SK-N-SH (cell line): ENCODE measurements around the gene ZEB2.

Source experiments
- CTCF ChIP-seq: fragments of 200-600 bp; sonication (generic); IDR thresholded peaks from 2 replicates; pipeline ENCODE4 v1.6.1; 2017; ENCODE audit warnings: antibody characterized with exemption, mild to moderate bottlenecking, moderate library complexity
- FOSL2 ChIP-seq: IDR thresholded peaks from 2 replicates; pipeline ENCODE4 v1.4.0; 2012; ENCODE audit warnings: low read depth, mild to moderate bottlenecking, moderate library complexity, borderline replicate concordance
- FOXM1 ChIP-seq: IDR thresholded peaks from 2 replicates; pipeline ENCODE4 v1.4.0; 2012; ENCODE audit warnings: low read depth, mild to moderate bottlenecking
- IRF3 ChIP-seq: fragments of 150-350 bp; IDR thresholded peaks from 2 replicates; pipeline ENCODE4 v1.6.1; 2016; ENCODE audit warnings: mild to moderate bottlenecking, low read depth, low read length
- JUND ChIP-seq: IDR thresholded peaks from 2 replicates; pipeline ENCODE4 v1.4.0; 2012
- MAX ChIP-seq: IDR thresholded peaks from 2 replicates; pipeline ENCODE4 v1.4.0; 2012; ENCODE audit warnings: low read depth
- MEF2A ChIP-seq: IDR thresholded peaks from 2 replicates; pipeline ENCODE4 v1.4.0; 2012; ENCODE audit warnings: low read depth, borderline replicate concordance
- NRF1 ChIP-seq: IDR thresholded peaks from 2 replicates; pipeline ENCODE4 v1.6.1; 2012; ENCODE audit warnings: low read depth, mild to moderate bottlenecking, low read length
- POLR2AphosphoS5 ChIP-seq: IDR thresholded peaks from 2 replicates; pipeline ENCODE4 v1.6.1; 2012; ENCODE audit warnings: low read depth, low read length
- RAD21 ChIP-seq: IDR thresholded peaks from 2 replicates; pipeline ENCODE4 v1.6.1; 2012; ENCODE audit warnings: mild to moderate bottlenecking, low read length
- RXRA ChIP-seq: IDR thresholded peaks from 2 replicates; pipeline ENCODE4 v1.4.0; 2012; ENCODE audit warnings: low read depth, mild to moderate bottlenecking, borderline replicate concordance
- USF1 ChIP-seq: IDR thresholded peaks from 2 replicates; pipeline ENCODE4 v1.4.0; 2012; ENCODE audit warnings: low read depth, borderline replicate concordance
- USF2 ChIP-seq: fragments of 150-350 bp; IDR thresholded peaks from 2 replicates; pipeline ENCODE4 v1.6.1; 2017; ENCODE audit warnings: antibody characterized with exemption, low read length, low read depth, borderline replicate concordance
- ZBTB33 ChIP-seq: IDR thresholded peaks from 2 replicates; pipeline ENCODE4 v1.4.0; 2012; ENCODE audit warnings: low read depth, borderline replicate concordance

GRCh38 chr2:144529841-144530240 lies 9.9 kb upstream of the ZEB2 start:
- no peak for TF ChIP-seq POLR2AphosphoS5
- TF ChIP-seq CTCF = no peak
- TF ChIP-seq RAD21 = no peak
- no peak for TF ChIP-seq MAX
- no peak for TF ChIP-seq FOXM1
- TF ChIP-seq ZBTB33 = no peak
- no peak for TF ChIP-seq RXRA
- TF ChIP-seq JUND = no peak
- no peak for TF ChIP-seq USF2
- no peak for TF ChIP-seq USF1
- TF ChIP-seq IRF3 = no peak
- no peak for TF ChIP-seq NRF1
- TF ChIP-seq MEF2A = no peak
- TF ChIP-seq FOSL2 = no peak
